ENCODE measurements around the gene NEXN.

The NEXN gene

DNA sequence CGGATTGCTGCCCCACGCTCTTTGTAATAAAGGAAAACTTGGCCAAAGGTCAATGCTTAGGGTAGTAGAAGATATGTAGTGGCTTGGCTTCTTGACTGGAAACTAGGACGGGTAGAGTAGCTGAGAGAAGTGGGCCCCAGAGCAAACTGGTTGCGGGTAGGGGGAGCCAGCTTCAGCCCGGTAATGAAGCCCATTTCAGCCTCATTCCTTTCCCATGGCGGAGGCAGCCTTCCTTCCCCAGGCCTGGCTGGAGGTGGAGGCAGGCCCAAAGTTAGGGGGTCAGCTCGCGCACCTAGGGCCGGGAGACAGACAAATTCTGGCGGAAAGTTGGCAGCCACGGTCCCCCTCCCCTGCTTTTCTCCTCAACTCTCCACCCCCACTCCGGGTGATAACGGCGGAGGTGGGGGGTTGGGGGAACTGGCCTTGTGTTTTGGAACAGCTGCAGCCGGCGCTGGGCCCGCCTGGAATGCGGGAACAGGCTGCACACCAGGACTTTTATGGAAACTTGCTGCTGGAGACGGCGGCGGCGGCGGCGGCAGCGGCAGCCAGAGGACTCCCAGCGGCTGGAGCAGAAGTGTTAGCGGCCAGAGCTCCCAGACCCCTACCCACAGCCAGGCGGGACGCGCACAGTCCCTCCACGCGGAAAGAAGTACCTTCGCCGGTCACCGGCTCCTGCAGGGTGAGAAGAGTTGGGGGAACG lies at the start of gene NEXN:
Gene NEXN, plus strand, starts transcription at position 544 of the 700 bp plus-strand sequence. CDS start 27,483 bp downstream, outside the sequence.
- DNase-seq (ENCODE audit: low read depth): no peak

DNA sequence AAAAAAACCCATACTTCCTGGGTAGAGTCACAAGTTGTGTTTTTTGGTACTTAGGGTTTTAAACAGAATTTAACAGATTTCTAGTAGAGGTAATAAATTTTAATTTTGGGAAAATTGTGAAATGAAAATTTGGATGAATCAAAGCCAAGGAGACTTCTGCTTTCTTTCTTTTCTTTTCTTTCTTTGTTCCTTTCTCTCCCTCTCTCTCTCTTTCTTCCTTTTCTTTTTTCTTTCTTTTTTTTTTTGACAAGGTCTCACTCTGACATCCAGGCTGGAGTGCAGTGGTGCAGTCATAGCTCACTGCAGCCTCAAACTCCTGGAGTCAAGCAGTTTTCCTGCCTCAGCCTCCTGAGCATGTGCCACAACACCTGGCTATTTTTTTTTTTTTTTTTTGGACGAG lies 46.9 kb upstream of the NEXN start:
- DNase-seq (ENCODE audit: low read depth): no peak

DNA sequence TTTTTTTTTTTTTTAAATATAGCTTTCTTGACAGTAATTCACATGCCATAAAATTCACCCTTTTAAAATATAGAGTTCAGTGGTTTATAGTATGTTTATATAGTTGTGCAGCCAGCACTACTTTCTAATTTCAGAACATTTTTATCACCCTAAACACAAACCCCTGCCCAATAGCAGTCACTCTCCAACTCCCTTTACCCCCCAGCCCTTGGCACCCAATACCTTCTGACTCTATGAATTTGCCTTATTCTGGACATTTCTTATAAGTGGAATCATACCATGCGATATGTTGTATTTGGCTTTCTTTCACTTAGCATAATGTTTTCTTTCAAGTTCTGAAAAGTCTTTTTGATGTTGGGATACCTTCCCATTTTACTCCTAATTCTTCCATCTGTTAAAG lies 42.5 kb upstream of the NEXN start:
- DNase-seq (ENCODE audit: low read depth): no peak

DNA sequence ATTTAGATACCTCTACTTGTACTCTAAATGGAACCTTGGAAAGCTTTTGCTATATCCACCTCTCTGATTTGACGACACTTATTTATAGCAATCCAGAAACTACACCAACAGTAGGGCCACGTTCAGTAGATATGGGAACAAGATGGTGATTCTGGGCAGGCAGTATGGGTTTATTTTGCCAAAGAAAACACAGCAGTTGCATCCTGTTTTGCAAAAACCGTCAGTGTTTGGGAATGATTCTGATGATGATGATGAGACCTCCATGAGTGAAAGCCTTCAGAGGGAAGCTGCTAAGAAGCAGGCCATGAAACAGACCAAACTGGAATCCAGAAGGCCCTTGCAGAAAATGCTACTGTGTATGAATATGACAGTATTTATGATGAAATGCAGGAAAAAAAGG lies 41.5 kb upstream of the NEXN start:
- no peak for DNase-seq (ENCODE audit: low read depth)

DNA sequence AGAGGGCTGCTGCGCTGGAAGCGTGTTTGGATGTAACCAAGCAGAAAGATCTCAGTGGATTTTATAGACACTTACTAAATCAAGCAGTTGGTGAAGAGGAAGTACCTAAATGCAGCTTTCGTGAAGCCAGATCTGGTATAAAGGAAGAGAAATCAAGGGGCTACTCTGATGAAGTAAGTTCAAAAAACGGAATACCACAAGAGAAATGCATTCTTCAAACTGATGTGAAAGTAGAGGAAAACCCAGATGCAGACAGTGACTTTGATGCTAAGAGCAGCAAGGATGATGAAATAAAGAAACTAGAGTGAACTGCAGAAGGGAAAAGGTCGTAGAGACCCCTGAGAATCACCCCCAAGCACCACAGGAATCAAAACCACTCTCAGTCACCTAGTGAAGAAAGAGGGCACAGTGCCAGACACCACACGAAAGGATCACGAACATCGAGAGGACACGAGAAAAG lies 40.8 kb upstream of the NEXN start:
- DNase-seq (ENCODE audit: low read depth): no peak

DNA sequence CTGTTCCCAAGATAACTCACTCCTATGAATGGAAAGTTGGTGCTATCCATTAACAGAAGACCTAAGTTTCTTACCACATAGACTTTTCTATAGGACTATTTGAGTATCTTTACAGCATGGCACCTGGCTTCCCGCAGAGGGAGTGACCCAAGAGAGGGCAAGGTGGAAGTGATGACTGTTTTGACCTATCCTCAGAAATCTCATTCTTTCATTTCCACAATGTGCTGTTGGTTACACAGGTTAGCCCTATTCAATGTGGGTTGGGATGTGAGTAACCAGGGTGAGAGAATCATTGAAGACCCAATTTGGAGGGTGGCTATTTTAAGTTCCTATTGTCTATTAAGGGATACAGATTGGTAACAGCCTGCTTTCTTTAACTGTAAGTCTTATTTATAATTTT lies 38.3 kb upstream of the NEXN start:
- DNase-seq (ENCODE audit: low read depth): no peak

DNA sequence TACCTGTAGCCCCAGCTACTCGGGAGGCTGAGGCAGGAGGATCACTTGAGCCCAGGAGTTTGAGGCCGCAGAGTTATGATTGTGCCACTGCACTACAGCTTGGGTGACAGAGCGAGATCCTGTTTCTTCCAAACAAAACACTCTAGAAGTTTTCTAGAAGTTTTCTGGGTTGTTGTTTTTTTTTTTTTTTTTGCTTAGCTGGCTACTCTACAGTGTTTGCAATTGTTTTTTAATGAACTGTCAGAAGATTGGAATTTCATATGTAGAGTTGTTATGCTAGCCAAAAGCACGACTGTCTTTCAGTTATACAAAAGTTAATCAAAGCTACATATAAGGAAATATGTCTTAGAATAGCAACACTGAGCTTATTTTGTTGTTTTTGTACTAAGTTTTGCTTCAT lies 30.9 kb upstream of the NEXN start:
- no peak for DNase-seq (ENCODE audit: low read depth)

DNA sequence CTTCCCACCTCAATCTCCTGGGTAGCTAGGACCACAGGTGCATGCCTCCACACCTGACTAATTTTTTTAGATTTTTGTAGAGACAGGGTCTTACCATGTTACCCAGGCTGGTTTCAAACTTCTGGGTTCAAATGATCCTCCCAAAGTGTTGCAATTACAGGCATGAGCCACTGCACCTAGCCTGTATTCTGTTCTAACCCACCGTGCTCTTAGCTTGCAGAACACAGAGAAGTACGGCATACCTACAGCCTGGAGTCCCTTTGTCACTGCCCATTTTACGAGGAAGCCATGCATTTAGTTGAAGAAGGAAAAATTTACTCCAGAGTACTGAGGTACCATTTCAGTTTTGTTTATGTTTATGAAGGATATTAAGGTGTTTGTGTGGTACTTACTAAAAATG lies 29.7 kb upstream of the NEXN start:
- DNase-seq (ENCODE audit: low read depth): no peak

DNA sequence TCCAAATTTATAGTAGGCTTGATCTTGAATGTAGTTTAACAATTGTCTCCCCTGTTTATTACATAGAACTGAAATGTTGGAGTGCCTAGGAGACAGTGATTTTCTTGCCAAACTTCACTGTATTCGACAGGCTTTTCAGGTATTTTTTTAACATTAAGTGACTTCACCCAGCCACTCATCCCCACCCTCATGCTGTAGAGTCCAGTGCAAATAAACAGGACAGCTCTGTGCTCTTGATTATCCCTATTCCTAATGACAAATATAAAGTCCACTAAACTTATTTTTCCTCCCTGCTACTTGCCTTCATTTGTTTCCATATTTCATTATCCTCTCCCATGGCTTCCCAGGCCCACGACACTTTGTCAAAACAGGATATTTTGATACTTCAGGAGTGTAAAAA lies 29.2 kb upstream of the NEXN start:
- no peak for DNase-seq (ENCODE audit: low read depth)

DNA sequence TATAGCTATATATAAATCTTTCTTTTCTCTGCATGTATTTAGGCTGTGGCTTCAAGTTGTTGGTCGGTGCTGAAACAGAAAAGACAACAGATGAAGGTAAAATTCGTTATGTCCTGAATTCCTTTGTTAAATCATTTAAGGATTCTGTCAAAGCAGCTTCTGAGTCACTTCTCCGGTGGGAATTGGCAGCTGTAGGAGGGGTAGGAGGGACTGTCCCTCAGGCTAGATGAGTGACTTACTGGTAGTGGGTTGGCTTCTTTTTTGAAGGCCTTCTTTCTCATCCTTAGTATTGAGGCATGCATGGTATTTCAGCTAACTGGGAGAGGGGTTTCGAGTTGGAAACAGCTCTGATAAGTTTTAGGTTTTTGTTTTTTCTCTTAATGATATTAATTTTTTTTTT lies 22.1 kb upstream of the NEXN start:
- DNase-seq (ENCODE audit: low read depth): no peak

DNA sequence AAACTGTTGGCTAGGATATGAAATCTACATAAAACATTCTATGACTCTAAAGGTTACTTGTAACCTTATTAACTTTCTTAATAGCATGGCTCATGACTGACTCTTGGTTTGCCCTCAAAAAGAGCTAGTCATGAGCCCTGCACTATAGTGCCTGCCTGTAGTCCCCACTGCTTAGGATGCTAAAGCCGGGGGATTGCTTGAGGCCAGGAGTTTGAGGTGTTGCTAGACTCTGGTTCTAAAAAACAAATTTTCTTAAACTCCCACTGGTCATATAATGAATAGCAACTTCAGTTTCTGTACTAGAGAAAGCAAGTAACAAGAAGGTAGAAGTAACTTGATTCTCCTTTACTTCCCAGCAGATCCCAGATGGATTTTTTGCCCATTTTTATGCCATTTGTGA lies 15.8 kb upstream of the NEXN start:
- DNase-seq (ENCODE audit: low read depth): no peak

DNA sequence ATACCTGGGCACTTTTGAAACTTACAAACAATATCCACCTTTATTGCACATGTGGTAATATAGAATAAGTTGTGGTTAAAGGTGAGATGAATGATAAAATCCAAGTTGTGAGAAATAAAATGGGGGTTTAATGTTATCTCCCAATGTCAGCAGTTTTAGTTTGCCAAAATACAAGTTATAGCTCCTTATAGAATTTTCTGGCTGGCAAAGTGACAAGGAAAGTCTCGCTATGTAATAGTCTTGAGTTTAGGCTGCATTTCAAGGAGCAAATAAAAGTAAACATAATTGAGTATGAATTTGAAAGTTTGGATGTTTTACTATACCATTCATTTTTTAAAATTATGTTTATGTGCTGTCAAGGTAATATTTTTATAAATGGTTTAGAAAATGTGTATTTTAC lies 15.0 kb upstream of the NEXN start:
- DNase-seq (ENCODE audit: low read depth): no peak

DNA sequence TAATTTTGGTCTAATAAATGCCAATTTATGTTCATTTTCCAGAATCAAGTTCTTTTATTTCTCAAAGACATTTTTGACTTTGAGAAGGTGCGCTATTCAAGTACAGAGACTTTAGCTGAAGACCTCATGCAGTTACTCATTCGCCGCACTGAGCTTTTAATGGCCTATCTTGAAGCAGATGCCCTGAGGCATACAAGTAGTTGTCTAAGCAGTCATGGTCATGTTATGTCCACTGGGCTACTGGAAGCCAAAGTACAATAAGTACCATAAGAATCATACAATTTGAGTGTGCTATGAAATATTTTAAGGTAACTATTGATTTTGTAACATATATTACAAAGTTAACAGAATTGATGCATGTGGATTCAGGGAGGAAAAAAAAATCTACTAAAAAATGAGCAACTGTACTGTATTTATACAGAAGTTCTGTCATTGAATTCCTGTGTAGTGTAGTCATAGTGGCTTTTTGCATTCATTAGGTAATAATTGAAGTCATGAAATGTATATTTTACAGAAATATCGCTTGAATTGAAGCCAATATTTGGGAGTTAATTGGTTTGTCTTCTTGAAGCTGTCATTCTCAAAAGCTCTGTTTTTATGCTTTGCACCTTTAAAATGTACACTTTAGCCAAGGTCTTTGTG lies 13.5 kb upstream of the NEXN start:
- no peak for DNase-seq (ENCODE audit: low read depth)

DNA sequence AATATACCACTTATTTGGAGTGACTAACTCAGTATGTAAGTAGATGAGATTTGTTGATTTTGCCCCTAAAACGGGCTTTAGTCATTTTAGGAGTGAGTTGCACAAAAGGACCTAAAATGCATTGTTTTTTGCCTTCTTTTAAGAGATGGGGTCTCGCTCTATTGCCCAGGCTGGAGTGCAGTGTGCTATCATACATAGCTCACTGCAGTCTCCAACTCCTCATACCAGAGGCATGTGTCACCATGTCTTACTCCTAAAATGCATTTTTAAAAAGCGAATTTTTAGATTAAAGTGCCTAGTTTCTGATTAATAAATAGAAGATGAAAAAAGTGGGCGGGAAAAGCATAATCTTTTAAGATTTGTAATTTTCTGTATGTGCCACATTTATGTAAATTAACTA lies 11.5 kb upstream of the NEXN start:
- DNase-seq (ENCODE audit: low read depth): no peak

DNA sequence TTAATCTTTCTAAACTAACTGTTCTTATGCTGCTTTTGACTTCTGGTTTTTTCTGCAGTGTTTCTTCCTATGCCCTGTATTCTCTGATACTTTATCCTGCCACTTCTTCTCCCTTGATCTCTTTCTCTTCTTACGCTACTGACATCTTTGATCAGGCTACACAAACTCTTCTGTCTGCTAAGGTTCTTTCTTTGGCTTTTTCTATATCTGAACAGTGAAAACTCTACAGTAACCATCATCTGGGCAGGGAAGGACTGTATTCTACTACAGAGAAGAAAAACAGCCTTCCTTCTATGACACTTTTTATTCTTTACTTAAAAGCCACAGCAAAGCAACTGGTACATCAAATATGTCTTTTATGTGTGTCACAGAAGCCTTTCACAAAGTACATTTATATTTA lies 7.4 kb upstream of the NEXN start:
- DNase-seq (ENCODE audit: low read depth): no peak

DNA sequence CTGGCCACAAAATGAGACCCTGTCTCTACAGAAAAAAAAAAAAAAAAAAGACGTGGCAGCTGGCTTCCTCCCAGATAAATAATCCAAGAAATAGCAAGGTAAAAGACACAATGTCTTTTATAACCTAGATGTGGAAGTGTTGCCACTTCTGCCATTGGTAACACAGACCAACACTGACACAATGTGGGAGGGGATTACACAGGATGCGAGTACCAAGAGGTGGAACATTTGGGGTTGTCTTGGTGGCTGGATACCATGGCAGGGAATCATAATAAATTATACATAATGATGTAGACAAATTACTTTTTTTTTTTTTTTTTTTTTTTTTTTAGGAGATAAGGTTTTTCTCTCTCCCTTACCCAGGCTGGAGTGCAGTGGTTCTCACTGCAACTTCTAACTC lies 6.0 kb upstream of the NEXN start:
- no peak for DNase-seq (ENCODE audit: low read depth)

DNA sequence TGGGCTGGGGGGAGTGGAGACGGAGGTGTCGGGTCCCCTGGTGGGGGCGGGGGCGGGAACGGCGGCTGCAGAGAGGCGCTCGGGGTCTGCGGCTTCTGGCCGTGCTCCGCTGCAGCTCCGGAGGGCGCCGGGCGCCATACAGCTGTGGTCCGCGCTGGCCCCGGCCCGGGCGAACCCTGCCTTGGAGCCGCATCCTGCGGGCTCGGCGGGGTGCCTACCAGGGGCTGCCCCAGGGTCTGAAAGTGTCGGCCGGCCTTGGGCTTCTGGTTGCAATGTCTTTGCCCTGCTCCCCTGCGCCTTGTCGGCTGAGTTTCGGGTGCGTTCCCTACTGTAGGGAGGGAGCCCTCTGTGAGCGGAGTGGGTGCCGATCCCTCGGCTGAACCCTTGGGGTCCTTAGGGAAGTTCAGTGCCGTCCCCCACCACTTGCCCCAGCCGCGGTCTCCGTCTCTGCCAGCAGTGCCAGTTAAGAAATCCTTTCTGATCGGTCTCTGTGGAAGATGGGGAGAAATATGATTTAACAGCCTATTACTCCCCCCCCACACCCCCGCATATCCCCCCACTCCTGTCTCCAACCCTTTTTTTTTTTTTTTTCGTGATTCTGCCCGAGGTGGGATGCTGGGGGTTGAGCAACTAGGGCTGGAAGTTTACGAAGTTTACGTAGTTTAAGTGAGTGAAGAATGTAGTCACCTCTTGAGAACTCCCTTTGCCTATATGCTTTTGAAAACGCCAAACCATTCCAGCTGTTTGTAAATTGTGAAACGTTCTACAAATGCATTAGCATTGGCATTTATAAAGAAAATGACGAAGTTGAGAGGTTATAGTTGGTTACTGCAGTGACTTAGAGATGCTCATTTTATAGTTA lies 588 bp downstream of the NEXN start:
- no peak for DNase-seq (ENCODE audit: low read depth)

DNA sequence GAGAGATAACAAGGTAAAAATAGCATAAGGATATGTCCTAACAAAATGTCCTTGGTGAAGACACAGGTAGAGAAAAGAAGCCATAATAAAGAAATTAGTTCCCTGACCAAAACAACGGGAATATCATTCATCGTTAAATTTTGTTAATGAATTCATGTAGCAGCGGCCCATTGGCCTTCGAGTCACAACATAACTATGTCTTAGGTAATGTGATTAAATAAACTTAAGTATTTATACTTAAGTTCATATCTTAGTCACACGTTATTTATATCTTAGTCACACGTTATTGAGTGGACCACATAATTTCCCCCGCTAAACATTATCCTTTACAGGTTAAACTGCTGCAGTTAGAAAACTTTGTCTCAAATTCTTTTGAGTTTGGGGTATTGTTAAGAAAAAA lies 1.2 kb downstream of the NEXN start:
- no peak for DNase-seq (ENCODE audit: low read depth)

DNA sequence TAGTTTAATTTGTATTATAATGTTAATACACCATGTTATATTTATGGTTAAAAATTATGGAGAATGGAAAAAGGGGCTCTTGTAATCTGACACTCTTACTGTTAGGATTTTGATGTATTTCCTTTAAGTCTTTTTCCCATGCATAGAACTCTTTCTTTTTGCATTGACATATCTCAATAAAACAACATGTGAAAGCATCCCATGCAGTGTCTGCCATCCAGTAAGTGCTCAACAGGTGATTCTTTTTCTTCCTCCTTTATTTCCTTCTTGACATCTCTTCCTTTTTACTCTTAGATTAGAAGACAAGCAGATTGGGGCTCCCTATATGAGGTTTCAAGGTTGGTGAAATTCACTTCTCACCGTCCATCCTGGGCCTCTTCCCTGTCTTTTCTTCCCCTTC lies 2.8 kb downstream of the NEXN start:
- no peak for DNase-seq (ENCODE audit: low read depth)

DNA sequence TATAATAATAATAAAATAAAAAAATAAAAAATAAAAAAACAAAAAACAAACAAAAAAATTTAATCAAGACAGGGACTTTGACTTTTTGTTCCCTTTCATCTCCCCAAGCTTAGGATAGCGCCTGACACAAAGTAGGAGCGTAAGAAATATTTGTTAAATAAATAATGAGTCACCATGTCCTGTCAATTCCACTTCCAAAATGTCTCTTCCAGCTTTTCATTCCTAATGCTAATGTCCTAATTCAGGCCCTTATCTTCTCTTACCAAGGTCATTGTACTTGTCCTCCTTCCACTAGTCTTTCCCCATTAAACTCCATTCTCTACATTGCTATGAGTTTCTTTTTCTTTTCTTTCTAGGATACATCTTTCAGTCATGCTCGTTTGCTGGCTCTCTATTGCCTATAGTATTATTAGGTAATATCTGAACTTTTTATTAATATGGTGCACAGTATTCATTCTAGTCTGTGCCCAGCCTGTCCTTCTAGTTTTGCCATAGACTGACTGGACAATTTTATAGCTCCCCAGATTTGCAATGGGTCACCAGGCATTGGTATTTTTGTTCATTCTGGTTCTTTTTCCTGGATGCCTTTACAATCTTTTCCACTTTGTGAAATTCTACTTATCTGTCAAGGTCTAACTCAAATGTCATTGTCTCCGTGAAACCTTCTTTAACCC lies 11.4 kb downstream of the NEXN start:
- DNase-seq (ENCODE audit: low read depth): no peak

DNA sequence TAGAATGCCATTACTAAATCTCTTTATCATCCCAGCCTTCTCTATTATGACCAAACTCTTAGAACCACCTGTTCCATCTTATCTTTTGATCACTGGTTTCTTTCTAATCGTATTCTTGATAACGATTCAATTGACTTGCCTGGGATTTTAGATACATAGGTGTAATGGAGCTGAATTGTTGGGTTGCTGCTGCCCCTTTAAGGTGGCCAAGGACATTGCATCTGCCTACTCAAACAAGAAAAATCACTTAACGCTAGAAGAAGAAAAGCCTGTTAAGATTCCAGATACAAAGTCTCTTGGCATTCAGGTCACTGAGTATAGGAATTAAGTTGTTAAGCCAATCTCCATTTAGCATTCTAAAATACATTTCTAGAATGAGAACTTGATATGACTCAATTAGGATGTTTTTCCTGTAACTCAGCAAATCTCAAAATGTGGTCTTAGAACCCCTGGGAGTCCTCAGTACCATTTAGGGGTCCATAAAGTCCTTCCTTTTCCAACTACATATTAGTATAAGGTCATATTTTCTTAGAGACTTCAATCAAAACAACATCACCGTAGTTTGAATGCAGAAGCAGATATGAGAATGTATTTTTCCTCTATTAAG lies 12.4 kb downstream of the NEXN start:
- no peak for DNase-seq (ENCODE audit: low read depth)

DNA sequence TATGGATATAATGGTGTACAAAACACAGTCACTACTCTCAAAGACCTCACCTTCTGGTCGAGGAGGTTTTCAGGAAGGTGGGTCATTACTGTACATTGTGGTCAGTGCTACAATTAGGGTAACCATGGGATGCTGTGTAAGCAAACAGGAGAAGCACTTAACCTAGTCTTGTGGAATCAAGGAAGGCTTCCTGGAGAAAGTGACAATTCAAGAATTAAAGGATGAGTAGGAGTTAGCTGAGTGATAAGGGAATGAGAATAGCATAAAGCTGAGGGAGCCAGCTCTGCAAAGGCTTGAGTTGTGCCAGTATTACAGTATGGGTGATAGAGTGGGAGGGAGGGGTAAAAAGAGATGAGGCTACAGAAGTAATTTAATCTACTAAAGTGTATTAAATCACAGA lies 17.2 kb downstream of the NEXN start:
- DNase-seq (ENCODE audit: low read depth): no peak

Data from T-helper 22 cell (primary cell).